Right lobe of liver (tissue), 6 donors: ENCODE measurements around the gene SCP2D1. TPM values are rescaled to one million over a fixed set of nuclear protein-coding genes. Genes with fewer than 3 reads are reported as not detected.

Experiments
- ATAC-seq, 4 donors: fragments of 200-7000 bp; cut with Tn5 transposase; one replicate each; pipeline ENCODE4 v1.9.1; 2020; ENCODE audit warnings: mild to moderate bottlenecking in 4 of 4, moderate library complexity in 4 of 4
- DNase-seq, 3 donors: peaks; one replicate each; pipeline ENCODE4 v3.0.0-alpha.2; 2020
- H3K27ac ChIP-seq, 3 donors: fragments of 200-600 bp; one replicate each; pipeline ENCODE4 v1.8.0; 2022
- H3K27me3 ChIP-seq, 2 donors: fragments of 200-600 bp; one replicate each; pipeline ENCODE4 v1.8.0; 2022
- H3K36me3 ChIP-seq, 4 donors: fragments of 200-600 bp; sonication (generic) in 1 of 4; one replicate each; pipeline versions ENCODE4 v1.5.1 to v1.8.0; 2017 to 2022; ENCODE audit warnings: control low read depth in 1 of 4
- H3K4me1 ChIP-seq, 4 donors: fragments of 200-600 bp; sonication (generic) in 1 of 4; one replicate each; pipeline versions ENCODE4 v1.5.1 to v1.8.0; 2017 to 2022; ENCODE audit warnings: control low read depth in 1 of 4
- H3K4me3 ChIP-seq, 3 donors: fragments of 200-600 bp; one replicate each; pipeline ENCODE4 v1.8.0; 2022
- H3K9me3 ChIP-seq, 4 donors: fragments of 200-600 bp; sonication (generic) in 1 of 4; one replicate each; pipeline versions ENCODE4 v1.5.1 to v1.8.0; 2017 to 2022; ENCODE audit warnings: control low read depth in 1 of 4
- CTCF ChIP-seq, 4 donors: fragments of 200-600 bp in 3 of 4; fragments of 450-650 bp in 1 of 4; IDR thresholded peaks; one replicate each; pipeline versions ENCODE4 v1.5.1 to v1.8.0; 2016 to 2022; ENCODE audit warnings: antibody characterized with exemption in 4 of 4, mild to moderate bottlenecking in 2 of 4
- POLR2A ChIP-seq: fragments of 450-650 bp; IDR thresholded peaks from one replicate; pipeline ENCODE4 v1.6.1; 2017; ENCODE audit warnings: antibody characterized with exemption, mild to moderate bottlenecking
- WGBS: methylation state at CpG from one replicate; pipeline ENCODE4 v1.1.6; 2018; ENCODE audit warnings: low coverage, low lambda C conversion rate; ENCODE audit not compliant: insufficient coverage; ENCODE audit errors: missing lambda C conversion rate; 5-methylcytosine and 5-hydroxymethylcytosine counted together
- intact Hi-C, 2 donors: fragments of 100-400 bp; cut with DNase I; formaldehyde crosslinking; loops; one replicate each; pipeline versions ENCODE4 v1.11.2 to v1.14.1; 2022
- total RNA-seq, 6 experiments: library from RNA; depleted of rRNA in 2 of 6; stranded (reverse); fragments of >200 nt in 2 of 6; fragmentation: NEBNext Ultra II Directional in 3 of 6; extraction: Animal tissue kit (Norgen Biotek cat#: 25700) in 3 of 6; gene quantifications; one replicate each; pipeline versions ENCODE4 v1.1.0 to v1.2.4, GENCODE V29; 2016 to 2023
- donor health status: DM: no; HTN: yes; CAD: no.
- donor health status: DM: no; HTN: no; CAD: no.
- donor health status: DM: no; HTN: no; CAD: no.
- donor health status: DM: no; HTN: yes; CAD: no.
- donor health status: DM: no; HTN: yes; CAD: no.

The SCP2D1 gene
- total RNA-seq, 6 experiments from 2014 or later, result not detected

- Histone ChIP-seq H3K9me3 (no peaks in the 10 kb centered on the region), H3K36me3 (no peaks in the 10 kb centered on the region), H3K27ac (no peak overlapping the region), H3K4me1 (no peaks in the 10 kb centered on the region), H3K4me3 (no peak overlapping the region), H3K27me3 (no peaks in the 10 kb centered on the region)
- no peak for TF ChIP-seq POLR2A
- TF ChIP-seq CTCF (IDR thresholded peaks at IDR 0.05), result no peak
- no peak for ATAC-seq
- no peak for DNase-seq
- intact Hi-C loops, result no loop called here
These were observed 25.6 kb upstream of the SCP2D1 start for GRCh38 chr20:18788021-18788420.

- ATAC-seq (no peak), DNase-seq (no peak)
- Histone ChIP-seq H3K4me3 (no peak overlapping the region), H3K27me3 (no peaks in the 10 kb centered on the region), H3K4me1 (no peaks in the 10 kb centered on the region), H3K27ac (no peak overlapping the region), H3K36me3 (no peaks in the 10 kb centered on the region), H3K9me3 (no peaks in the 10 kb centered on the region)
- intact Hi-C loops, result no loop called here
- WGBS, result 47% methylated on average over 3 of the region's 3 CpGs
- no peak for TF ChIP-seq POLR2A
- TF ChIP-seq CTCF (IDR thresholded peaks at IDR 0.05), result no peak
These were observed 22.8 kb upstream of the SCP2D1 start for GRCh38 chr20:18790787-18791186.

- TF ChIP-seq POLR2A (no peak), CTCF (IDR thresholded peaks at IDR 0.05) (peak in 1 of 4 donors; percentile 17)
- Histone ChIP-seq H3K4me1 (no peaks in the 10 kb centered on the region), H3K36me3 (no peaks in the 10 kb centered on the region), H3K27ac (peak overlapping the region; percentile 89 to 90 (median 89)), H3K9me3 (no peaks in the 10 kb centered on the region), H3K4me3 (peak overlapping the region; percentile 61 to 79 (median 75)), H3K27me3 (no peaks in the 10 kb centered on the region)
- DNase-seq (peak; percentile 88 to 93 (median 91)), ATAC-seq (peak; percentile 99 to 100 (median 100))
- intact Hi-C loops, result no loop called here
- 5% methylated on average over 14 of the region's 29 CpGs for WGBS
These were observed 19.8 kb upstream of the SCP2D1 start for GRCh38 chr20:18793625-18794427.

- Histone ChIP-seq H3K9me3 (no peaks in the 10 kb centered on the region), H3K4me3 (peak overlapping the region; percentile 61 to 79 (median 75)), H3K4me1 (no peaks in the 10 kb centered on the region), H3K27me3 (no peaks in the 10 kb centered on the region), H3K27ac (peak overlapping the region; percentile 89 to 90 (median 89)), H3K36me3 (no peaks in the 10 kb centered on the region)
- intact Hi-C loops, result no loop called here
- ATAC-seq (no peak), DNase-seq (no peak)
- 48% methylated on average over 3 of the region's 3 CpGs for WGBS
- no peak for TF ChIP-seq CTCF (IDR thresholded peaks at IDR 0.05)
- TF ChIP-seq POLR2A, result no peak
These were observed 19.2 kb upstream of the SCP2D1 start for GRCh38 chr20:18794428-18794787.
